Kidney capillary endothelial cell (primary cell): ENCODE measurements around the gene RNF213.

Source experiments
- DNase-seq: peaks from one replicate; pipeline ENCODE4 v3.0.0-alpha.2; 2018; ENCODE audit warnings: low spot score

Gene RNF213

GRCh38 chr17:80374039-80374731, 113.5 kb downstream of the RNF213 start:
- no peak for DNase-seq

DNA sequence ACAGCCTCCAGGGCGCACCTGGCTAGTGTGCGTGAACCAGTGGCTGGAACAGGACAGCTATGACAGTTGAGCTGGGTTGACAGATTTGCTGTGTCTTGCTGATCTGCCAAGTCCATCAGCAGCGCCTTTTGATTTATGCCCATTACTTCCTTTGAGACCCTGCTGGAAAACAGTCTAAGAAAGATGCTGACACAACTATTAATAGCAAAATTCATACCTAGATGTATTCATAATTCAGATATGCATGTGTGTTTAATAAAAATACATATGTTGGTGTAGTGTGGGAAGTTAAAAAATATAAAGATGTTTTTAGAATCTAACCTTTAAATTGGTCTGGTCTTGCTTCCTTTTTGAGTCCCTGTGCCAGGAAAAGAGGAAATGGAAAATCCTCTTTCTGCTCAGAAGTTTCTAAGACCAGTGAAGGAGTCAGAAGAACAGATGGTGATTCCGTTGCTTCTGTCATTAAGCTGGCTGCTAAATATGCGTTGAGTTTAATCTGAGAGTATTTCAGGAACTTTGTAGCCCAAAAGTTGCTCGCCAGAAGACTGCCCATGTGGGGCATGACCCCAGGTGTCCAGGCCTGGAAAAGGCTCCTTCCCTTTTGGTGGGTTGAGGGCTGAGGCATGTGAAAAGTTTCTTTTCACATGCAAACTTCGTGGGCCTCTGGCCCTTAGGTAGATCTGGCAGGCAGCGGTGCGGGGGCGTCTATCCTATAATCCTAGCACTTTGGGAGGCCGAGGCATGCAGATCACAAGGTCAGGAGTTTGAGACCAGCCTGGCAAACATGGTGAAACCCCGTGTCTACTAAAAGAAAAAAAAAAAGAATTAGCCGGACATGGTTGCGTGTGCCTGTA, 114.3 kb downstream of the RNF213 start:
- DNase-seq: no peak

DNA sequence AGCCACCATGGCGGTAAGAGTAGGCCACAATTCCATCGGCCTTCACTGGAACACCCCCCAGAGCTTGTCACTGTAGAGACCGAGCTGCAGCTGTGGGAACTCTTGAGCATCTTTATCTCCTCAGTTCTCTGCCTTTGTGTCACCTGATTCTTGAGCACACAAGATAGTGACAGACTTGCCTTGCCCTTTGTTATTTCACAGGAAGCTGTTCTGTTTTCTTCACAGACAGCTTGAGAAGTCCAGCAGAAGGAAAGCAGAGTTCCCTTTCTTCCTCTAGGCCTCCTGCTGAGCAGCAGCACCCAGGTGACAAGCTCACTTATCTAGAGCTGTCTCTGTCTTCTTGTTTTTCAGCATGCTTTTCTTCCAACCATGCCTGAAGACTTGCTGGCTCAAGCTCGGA, 115.9 kb downstream of the RNF213 start:
- DNase-seq: no peak

- no peak for DNase-seq
These were observed 117.1 kb downstream of the RNF213 start for GRCh38 chr17:80377798-80378197.

- DNase-seq: no peak
These were observed 118.7 kb downstream of the RNF213 start for GRCh38 chr17:80379348-80379747.

GRCh38 chr17:80380068-80380467, 119.4 kb downstream of the RNF213 start:
- no peak for DNase-seq

DNA sequence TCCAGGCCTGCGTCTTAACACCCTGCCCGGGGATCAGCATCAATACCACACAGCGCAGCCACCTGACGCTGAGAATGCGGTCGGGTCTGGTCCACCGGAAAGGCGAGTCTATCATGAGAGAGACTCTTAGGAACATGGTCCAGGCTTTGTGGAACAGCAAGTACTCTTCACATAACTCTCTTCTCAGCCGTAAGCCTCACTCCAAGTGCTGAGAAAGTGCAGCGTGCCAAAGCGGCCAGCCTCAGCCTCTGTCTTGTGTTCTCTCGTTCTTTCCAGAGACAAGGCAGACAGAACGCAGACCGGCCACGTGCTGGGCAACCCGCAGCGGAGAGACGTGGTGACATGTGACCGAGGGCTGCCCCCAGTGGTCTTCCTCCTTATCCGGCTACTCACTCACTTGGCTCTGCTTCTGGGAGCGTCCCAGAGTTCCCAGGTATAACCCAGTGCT, 119.9 kb downstream of the RNF213 start:
- DNase-seq: no peak

GRCh38 chr17:80381416-80381923, 120.8 kb downstream of the RNF213 start:
- DNase-seq: no peak

DNA sequence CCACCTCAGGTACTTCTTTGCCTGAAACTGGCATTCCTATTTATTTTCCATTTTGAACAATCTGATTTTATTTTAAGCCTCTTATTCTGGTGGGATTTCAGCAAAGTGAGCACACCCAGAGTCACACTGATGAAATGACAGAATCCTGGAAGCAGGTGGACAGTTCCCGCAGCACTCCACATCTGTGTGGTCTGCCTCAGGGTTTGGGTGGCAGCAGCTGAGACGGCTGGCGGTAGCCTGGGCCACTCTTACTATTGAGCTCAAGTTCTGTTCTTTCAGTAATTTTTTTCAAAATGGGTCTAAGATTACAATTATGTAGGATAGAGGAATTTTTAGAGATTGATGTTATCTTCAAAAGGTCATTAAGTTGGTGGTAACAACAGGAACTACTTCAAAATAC, 121.8 kb downstream of the RNF213 start:
- no peak for DNase-seq

GRCh38 chr17:80382956-80383355, 122.3 kb downstream of the RNF213 start:
- no peak for DNase-seq

DNA sequence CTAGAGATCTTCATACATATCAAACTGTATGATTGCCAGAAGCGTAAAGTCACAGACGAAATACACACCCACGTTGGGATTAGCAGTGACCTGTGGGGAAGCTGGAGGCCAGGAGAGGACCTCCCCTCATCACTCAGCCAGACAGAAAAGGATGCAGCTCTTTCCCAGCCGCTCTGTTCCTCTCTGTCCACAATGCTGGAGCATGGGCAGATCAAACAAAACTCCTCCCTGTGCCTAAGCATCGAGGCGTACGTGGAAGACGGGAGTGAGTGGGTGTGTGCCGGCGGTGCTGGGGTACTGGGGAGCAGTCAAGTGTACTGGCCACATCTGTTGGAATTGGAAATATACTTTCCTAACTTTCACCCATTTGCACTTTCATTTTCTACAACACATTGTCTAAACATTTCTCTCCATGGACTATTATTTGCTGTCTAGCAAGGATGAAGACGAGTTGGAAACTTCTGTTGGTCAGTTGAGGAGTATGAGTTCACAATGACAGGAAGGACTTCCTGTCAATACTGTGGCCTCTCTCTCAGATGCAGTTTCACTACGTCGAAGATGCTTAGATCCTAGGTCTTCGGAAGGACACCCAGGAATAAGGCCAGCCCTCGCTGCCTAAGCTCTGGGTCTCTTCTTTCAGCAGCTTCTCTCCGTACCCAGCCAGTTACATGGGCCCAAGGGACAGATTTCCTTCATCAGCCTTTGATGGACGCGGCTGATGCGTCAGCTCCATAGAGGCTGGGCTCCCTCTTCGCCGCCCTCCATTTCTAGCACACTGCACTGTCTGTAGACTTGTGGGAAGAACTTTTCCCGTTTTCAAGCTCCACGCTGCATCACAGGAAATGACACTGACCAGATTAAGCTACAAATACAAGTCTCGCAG, 123.7 kb downstream of the RNF213 start:
- no peak for DNase-seq

DNA sequence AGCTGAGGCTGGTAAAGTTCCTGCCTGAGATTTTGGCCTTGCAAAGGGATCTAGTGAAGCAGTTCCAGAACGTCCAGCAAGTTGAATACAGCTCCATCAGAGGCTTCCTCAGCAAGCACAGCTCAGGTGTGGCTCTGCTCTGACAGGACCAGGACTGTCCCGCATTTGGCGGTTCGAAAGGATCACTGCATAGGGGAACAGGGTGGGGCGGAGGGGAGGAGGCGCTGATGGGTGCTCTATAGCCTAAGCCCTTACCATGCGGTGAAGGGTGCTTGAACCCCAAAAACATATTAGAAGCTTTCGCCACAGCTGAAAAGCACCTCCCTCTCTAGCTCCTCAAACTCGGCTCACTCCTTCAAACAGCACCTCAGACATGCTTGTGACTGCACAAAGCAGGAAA, 124.4 kb downstream of the RNF213 start:
- no peak for DNase-seq

DNA sequence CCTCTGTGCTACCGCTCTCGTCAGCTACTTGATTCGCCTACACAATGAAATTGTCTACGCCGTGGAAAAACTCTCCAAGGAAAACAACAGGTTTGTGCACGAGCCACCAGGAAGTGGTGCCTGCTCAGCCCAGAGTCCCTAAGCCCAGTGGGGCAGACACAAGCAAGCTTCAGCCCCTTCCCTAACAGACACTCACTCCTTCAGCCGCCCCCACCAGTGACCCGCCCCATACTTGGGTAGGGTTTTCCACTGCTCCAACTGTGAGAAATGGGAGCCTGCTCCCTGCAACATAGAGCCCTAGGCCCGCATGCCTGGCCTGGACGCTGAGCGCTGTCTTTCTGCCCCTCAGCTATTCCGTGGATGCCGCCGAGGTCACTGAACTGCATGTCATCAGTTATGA, 125.7 kb downstream of the RNF213 start:
- no peak for DNase-seq

GRCh38 chr17:80387071-80387470, 126.4 kb downstream of the RNF213 start:
- no peak for DNase-seq

- no peak for DNase-seq
These were observed 127.5 kb downstream of the RNF213 start for GRCh38 chr17:80388175-80388574.

GRCh38 chr17:80388601-80389000, 127.9 kb downstream of the RNF213 start:
- no peak for DNase-seq

GRCh38 chr17:80389011-80389995, 128.7 kb downstream of the RNF213 start:
- no peak for DNase-seq

DNA sequence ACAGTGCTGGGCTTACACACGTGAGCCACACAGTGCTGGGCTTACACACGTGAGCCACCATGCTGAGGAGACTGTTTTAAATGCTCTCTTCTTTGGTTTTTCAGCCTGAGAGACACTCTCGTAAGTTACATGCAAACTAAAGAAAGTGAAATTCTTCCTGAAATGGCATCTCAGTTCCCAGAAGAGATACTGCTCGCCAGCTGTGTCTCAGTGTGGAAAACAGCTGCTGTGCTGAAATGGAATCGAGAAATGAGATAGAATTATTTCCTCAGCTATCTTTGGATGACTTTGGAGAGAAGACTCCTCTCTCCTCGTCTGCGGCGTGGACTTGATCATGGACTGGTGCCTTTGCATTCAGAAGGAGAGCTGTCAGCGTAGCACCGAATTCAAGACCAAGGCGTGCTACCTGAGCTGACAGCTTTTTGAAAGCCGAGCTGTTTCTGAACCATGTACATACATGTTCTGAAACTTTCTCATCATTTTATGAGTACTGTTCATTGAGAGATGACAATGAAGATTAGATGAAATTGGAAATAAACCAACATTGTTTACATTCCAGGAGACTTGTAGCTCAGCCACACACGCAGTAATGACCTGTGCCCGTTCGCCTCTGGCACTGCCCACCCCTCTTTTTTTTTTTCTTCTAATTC, 132.7 kb downstream of the RNF213 start:
- no peak for DNase-seq

DNA sequence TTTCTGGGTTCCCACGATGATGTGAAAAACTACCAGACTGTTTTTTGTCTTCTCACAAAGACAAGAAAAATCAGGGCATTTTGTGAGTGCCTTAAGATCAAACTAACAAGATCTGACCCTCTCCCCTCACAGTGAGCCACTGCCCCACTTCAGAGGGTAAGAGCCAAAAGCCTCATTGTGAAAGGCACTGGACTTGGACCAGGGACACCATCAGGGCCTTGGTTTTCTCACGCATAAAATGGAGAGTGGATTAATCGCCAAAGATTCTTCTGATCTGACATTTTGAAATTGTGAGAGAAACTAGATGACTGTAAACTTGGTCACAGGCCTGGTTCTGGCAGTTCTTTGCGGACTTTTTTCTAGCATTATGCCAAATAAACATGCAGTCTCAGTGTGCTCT, 133.3 kb downstream of the RNF213 start:
- DNase-seq: no peak

DNA sequence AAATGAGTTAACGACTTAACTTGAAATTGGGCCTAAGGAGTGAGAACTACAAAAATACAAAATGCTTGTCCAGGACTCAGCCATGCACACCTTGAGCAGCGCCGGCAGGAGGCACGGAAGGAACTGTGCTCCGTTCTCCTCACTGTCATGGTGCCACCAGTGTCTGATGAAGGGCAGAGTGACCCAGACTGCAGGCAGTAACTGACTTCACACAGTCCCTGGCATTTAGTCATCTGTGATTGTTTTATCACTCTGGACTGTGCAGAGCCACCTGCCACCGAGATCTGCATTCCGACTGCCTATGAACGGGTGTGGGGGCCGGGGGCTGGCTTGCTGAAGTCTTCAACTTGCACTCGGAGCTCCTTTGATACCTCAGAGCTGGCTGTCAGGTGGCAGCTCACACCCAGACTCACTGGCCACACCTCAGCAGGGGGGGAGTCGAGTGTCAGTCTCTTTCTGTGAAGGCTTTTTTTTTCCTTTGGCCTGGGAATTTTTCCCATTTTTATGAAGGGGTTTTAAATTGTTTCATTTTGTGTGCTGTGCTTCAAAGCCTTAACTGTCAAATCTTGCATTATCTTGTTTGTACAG, 134.1 kb downstream of the RNF213 start:
- no peak for DNase-seq
